ENCODE measurements around the gene SCLY. TPM values are rescaled to one million over a fixed set of nuclear protein-coding genes. Genes with fewer than 3 reads are reported as not detected.

SCLY gene
- polyA plus RNA-seq, 1 of the 3 experiments (the other 2 are of a cell fraction): 20.9 TPM

- CTCF ChIA-PET: interaction anchor here (0.5 kb wide), 1 partner anchor 17 kb away, joined by 4 read pairs; no protein-coding TSS in a partner anchor
- no peak overlapping the region for H2AFZ ChIP-seq (ENCODE audit: low read depth)
- no peaks in the 10 kb centered on the region for H3F3A ChIP-seq (replicated peaks; ENCODE audit: insufficient read depth)
- H3K36me3 ChIP-seq (replicated peaks in 1 of 2; ENCODE audit: control insufficient read depth in 1 of 2, insufficient read depth in 2 of 2, low read length in 1 of 2): peaks cover 14 to 33% of the 10 kb centered on the region in 2 experiments
- H3K9me2 ChIP-seq: no peaks in the 10 kb centered on the region
- TF ChIP-seq EZH2phosphoT487 (IDR thresholded peaks at IDR 0.05; ENCODE audit: borderline replicate concordance, low read depth) (no peak), JUND (IDR thresholded peaks at IDR 0.05) (no peak), ELF1 (IDR thresholded peaks at IDR 0.05) (no peak), POLR2AphosphoS5 (IDR thresholded peaks at IDR 0.05; ENCODE audit: low read depth, low read length) (no peak)
- no peaks in the 10 kb centered on the region for H3K9me3 ChIP-seq
- H3K79me2 ChIP-seq (ENCODE audit: insufficient read depth): peaks cover 18% of the 10 kb centered on the region; the same call in 1 of the 2 replicates
- H3K27ac ChIP-seq (ENCODE audit: low read depth in 2 of 2, low read length in 1 of 2): no peak overlapping the region
- peaks cover 0 to 3% of the 10 kb centered on the region in 2 experiments; a peak in 1 of 4 replicates for H3K4me1 ChIP-seq (ENCODE audit: control insufficient read depth in 1 of 2, insufficient read depth in 2 of 2, low read depth in 1 of 2, low read length in 1 of 2)
- H3K9ac ChIP-seq: no peak overlapping the region
- no peaks in the 10 kb centered on the region for H4K20me1 ChIP-seq (ENCODE audit: insufficient read depth)
- POLR2A ChIA-PET: interaction anchor here (0.6 kb wide), 1 partner anchor 64 kb away, joined by 3 read pairs; no protein-coding TSS in a partner anchor
- WGBS (ENCODE audit: low lambda C conversion rate): 95% methylated on average over 8 of the region's 9 CpGs
- H3K27me3 ChIP-seq (ENCODE audit: insufficient read depth): no peaks in the 10 kb centered on the region
- no peak for DNase-seq
- no peak overlapping the region for H3K4me2 ChIP-seq
- H3K4me3 ChIP-seq (ENCODE audit: low read depth in 2 of 2, low read length in 1 of 2): no peak overlapping the region
These were observed 35.0 kb upstream of the SCLY start for GRCh38 chr2:238025741-238026360.

- TF ChIP-seq SMC3 (IDR thresholded peaks at IDR 0.05; ENCODE audit: low read depth, low read length) (no peak), NRF1 (IDR thresholded peaks at IDR 0.05; ENCODE audit: low read depth, low read length) (no peak), GATA2 (CRISPR knock-in tag; IDR thresholded peaks at IDR 0.05) (no peak), RXRA (IDR thresholded peaks at IDR 0.05; ENCODE audit: borderline replicate concordance, low read depth) (no peak), RFX5 (IDR thresholded peaks at IDR 0.05; ENCODE audit: low read length) (no peak), EP300 (IDR thresholded peaks at IDR 0.05; ENCODE audit: borderline replicate concordance in 1 of 2, low read depth in 1 of 2, low read length in 1 of 2) (no peak)
- TF ChIP-seq, protein P1, sequence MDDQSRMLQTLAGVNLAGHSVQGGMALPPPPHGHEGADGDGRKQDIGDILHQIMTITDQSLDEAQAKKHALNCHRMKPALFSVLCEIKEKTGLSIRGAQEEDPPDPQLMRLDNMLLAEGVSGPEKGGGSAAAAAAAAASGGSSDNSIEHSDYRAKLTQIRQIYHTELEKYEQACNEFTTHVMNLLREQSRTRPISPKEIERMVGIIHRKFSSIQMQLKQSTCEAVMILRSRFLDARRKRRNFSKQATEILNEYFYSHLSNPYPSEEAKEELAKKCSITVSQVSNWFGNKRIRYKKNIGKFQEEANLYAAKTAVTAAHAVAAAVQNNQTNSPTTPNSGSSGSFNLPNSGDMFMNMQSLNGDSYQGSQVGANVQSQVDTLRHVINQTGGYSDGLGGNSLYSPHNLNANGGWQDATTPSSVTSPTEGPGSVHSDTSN (IDR thresholded peaks at IDR 0.05): no peak
- TF ChIP-seq, protein P2, sequence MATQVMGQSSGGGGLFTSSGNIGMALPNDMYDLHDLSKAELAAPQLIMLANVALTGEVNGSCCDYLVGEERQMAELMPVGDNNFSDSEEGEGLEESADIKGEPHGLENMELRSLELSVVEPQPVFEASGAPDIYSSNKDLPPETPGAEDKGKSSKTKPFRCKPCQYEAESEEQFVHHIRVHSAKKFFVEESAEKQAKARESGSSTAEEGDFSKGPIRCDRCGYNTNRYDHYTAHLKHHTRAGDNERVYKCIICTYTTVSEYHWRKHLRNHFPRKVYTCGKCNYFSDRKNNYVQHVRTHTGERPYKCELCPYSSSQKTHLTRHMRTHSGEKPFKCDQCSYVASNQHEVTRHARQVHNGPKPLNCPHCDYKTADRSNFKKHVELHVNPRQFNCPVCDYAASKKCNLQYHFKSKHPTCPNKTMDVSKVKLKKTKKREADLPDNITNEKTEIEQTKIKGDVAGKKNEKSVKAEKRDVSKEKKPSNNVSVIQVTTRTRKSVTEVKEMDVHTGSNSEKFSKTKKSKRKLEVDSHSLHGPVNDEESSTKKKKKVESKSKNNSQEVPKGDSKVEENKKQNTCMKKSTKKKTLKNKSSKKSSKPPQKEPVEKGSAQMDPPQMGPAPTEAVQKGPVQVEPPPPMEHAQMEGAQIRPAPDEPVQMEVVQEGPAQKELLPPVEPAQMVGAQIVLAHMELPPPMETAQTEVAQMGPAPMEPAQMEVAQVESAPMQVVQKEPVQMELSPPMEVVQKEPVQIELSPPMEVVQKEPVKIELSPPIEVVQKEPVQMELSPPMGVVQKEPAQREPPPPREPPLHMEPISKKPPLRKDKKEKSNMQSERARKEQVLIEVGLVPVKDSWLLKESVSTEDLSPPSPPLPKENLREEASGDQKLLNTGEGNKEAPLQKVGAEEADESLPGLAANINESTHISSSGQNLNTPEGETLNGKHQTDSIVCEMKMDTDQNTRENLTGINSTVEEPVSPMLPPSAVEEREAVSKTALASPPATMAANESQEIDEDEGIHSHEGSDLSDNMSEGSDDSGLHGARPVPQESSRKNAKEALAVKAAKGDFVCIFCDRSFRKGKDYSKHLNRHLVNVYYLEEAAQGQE (IDR thresholded peaks at IDR 0.05; ENCODE audit: low read depth, low read length): no peak
- Histone ChIP-seq H3K27ac (ENCODE audit: low read depth in 2 of 2, low read length in 1 of 2) (no peak overlapping the region), H3K9me2 (no peaks in the 10 kb centered on the region), H3K9me3 (no peaks in the 10 kb centered on the region), H3F3A (replicated peaks; ENCODE audit: insufficient read depth) (no peaks in the 10 kb centered on the region), H3K4me3 (ENCODE audit: low read depth in 2 of 2, low read length in 1 of 2) (no peak overlapping the region), H3K79me2 (ENCODE audit: insufficient read depth) (peaks cover 9% of the 10 kb centered on the region; the same call in 1 of the 2 replicates), H4K20me1 (ENCODE audit: insufficient read depth) (no peaks in the 10 kb centered on the region), H3K4me2 (no peak overlapping the region), H3K4me1 (ENCODE audit: control insufficient read depth in 1 of 2, insufficient read depth in 2 of 2, low read depth in 1 of 2, low read length in 1 of 2) (no peaks in the 10 kb centered on the region; a peak in 1 of 4 replicates), H3K36me3 (replicated peaks in 1 of 2; ENCODE audit: control insufficient read depth in 1 of 2, insufficient read depth in 2 of 2, low read length in 1 of 2) (peaks cover 15 to 42% of the 10 kb centered on the region in 2 experiments), H3K9ac (no peak overlapping the region), H3K27me3 (ENCODE audit: insufficient read depth) (no peaks in the 10 kb centered on the region), H2AFZ (ENCODE audit: low read depth) (no peak overlapping the region)
- POLR2A ChIA-PET: no interaction called here
- DNase-seq: no peak
- CTCF ChIA-PET: interaction anchor here (2.6 kb wide), 1 partner anchor 169 kb away, joined by 8 read pairs; no protein-coding TSS in a partner anchor
- WGBS (ENCODE audit: low lambda C conversion rate): 71% methylated on average over 4 of the region's 4 CpGs
These were observed 33.7 kb upstream of the SCLY start for GRCh38 chr2:238027058-238027457.

All from SK-N-SH (cell line).